AG20443 (cell line): ENCODE results near the gene LPGAT1.
"Not testable (repeated sequence)": the region's sequence is repeated elsewhere in the genome, so short reads cannot be mapped to it uniquely, and the experiment has no call there.

Experiments used
- DNase-seq: peaks from one replicate; pipeline ENCODE4 v3.0.0; 2012; ENCODE audit warnings: low spot score, mixed read lengths

LPGAT1 gene

GRCh38 chr1:211830328-211831142 lies at the start of gene LPGAT1:
LPGAT1 (minus strand) TSS chr1:211830763; CDS start chr1:211829296, 1,467 bp downstream.
- DNase-seq, result peak; percentile 94

- DNase-seq, result no peak
Observed at GRCh38 chr1:211879475-211879874, 48.9 kb upstream of the LPGAT1 start.

- no peak for DNase-seq
Observed at GRCh38 chr1:211876851-211877590, 46.5 kb upstream of the LPGAT1 start.

GRCh38 chr1:211875541-211875940 lies 45.0 kb upstream of the LPGAT1 start:
- DNase-seq, result no peak

GRCh38 chr1:211874521-211875347 lies 44.2 kb upstream of the LPGAT1 start:
- DNase-seq, result no peak

- not testable (repeated sequence) for DNase-seq
Observed at GRCh38 chr1:211873731-211874130, 43.2 kb upstream of the LPGAT1 start.

GRCh38 chr1:211870156-211870555 lies 39.6 kb upstream of the LPGAT1 start:
- DNase-seq, result no peak

GRCh38 chr1:211865180-211865579 lies 34.6 kb upstream of the LPGAT1 start:
- no peak for DNase-seq

- no peak for DNase-seq
Observed at GRCh38 chr1:211859405-211859804, 28.8 kb upstream of the LPGAT1 start.

- no peak for DNase-seq
Observed at GRCh38 chr1:211851174-211851573, 20.6 kb upstream of the LPGAT1 start.

- no peak for DNase-seq
Observed at GRCh38 chr1:211843507-211844298, 13.1 kb upstream of the LPGAT1 start.

GRCh38 chr1:211843018-211843417 lies 12.5 kb upstream of the LPGAT1 start:
- DNase-seq, result no peak

- DNase-seq, result no peak
Observed at GRCh38 chr1:211842518-211842917, 12.0 kb upstream of the LPGAT1 start.

- no peak for DNase-seq
Observed at GRCh38 chr1:211839106-211839505, 8.5 kb upstream of the LPGAT1 start.

- DNase-seq, result no peak
Observed at GRCh38 chr1:211833174-211833820, 2.7 kb upstream of the LPGAT1 start.

GRCh38 chr1:211832661-211833060 lies 2.1 kb upstream of the LPGAT1 start:
- DNase-seq, result no peak

- DNase-seq, result no peak
Observed at GRCh38 chr1:211831558-211832323, 1.2 kb upstream of the LPGAT1 start.

- DNase-seq, result no peak
Observed at GRCh38 chr1:211830055-211830327, 572 bp downstream of the LPGAT1 start.

- DNase-seq, result peak; percentile 47
Observed at GRCh38 chr1:211829343-211830054, 1.1 kb downstream of the LPGAT1 start.
